Stimulated activated CD4-positive, alpha-beta T cell treated with anti-CD3 and anti-CD28 coated beads, Interleukin-12 subunit alpha, Interleukin-12 subunit beta, amount 100 ng/mL, for 48 hours (primary cell): ENCODE results near the gene MUSTN1.
A peak's percentile ranks its signal among the peaks of the same experiment; 100 is the strongest.

Experiments
- DNase-seq, 3 donors: peaks; one replicate each; pipeline ENCODE4 v3.0.0-alpha.2; 2020; ENCODE audit warnings: low read depth in 2 of 3, low spot score in 1 of 3

The MUSTN1 gene

DNA sequence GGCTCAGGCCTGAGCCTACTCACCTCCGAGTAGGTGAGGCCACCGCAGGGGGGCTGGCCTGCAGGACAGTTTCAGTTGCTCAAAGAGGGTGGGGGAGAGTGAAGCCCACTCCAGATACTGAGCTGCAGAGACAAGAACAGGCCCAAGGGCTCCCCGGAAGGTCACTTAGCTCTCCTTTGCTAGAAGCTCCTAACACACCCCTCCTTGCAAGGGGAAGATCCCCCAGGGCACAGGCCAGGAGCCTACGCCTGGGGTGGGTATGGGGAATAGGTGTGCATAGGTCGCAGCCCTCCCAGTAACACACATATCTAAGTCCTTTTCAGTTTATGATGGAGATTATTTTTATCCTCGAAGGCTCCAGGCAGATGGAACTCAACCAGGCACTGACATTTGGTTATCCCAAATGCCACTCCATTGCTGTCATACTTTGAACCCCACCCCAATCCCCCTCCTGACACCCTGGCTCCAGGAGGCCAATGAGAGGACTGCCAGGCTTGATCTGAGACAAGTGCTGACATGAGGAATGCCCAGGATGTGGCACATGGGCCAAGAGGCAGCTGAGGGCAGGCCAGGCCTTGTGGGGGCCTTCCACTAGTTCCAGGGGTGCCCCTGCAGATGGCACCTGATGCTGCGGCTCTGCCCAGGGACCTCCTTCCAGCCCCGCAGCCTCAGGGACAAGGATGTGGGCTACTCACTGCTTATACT lies 1.1 kb upstream of the MUSTN1 start:
- DNase-seq, result no peak

DNA sequence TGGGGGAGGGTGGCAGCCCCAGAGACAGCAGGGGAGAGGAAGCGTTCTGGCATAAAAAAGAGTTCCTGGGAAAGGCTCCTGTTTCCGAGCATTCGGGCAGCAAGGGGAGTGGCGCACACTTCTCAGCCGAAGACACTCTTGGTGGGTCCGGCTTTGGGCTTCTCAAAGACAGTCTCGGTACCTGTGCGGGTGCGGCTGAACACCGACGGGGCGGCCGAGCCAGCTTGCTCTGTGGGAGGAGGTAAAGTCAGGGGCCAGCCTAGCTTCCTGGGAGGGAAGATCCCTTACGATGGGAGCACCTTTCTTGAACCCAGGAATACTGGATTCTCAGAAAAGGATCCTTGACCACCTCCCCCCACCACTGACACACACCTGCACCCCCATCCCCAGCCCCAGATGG lies 1.6 kb downstream of the MUSTN1 start:
- no peak for DNase-seq

DNA sequence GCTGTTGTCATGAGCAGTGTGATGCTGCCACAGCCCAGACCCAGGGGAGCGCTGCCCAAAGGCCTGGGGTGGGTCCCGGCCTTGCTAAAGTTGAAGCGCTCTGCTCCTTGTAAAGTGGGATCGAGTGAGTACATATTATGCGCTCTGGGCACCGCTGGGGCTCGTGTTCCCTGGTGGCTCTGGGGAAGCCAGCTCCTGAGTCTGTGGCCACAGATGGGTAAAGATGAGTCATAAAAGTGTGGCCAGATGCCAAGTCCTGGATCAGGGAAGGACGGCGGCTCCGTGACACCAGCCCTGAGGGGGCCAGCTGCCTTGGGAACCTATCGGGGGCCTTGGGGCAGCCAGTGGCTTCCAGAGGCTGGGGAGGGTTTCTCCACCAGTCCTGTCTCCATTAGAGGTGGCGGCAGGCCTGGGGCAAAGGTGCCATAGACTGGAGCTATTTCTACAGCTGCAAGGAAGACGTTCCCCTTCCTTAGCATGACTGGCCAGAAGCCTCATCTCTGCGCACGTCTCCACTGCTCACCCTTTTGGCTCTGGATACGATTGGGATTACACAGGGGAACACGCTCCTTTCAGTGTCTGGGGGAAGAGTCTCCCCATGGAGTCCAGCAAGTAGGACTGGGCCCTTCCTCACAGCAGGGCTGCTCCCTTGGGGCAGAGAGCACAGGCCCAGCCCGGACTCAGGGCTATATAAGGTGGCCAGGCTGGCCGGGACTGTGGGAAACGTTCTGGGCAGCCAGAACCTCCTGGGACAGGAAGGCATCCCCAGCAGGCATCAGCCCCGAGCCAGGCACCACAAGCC lies 3.1 kb downstream of the MUSTN1 start:
- no peak for DNase-seq

DNA sequence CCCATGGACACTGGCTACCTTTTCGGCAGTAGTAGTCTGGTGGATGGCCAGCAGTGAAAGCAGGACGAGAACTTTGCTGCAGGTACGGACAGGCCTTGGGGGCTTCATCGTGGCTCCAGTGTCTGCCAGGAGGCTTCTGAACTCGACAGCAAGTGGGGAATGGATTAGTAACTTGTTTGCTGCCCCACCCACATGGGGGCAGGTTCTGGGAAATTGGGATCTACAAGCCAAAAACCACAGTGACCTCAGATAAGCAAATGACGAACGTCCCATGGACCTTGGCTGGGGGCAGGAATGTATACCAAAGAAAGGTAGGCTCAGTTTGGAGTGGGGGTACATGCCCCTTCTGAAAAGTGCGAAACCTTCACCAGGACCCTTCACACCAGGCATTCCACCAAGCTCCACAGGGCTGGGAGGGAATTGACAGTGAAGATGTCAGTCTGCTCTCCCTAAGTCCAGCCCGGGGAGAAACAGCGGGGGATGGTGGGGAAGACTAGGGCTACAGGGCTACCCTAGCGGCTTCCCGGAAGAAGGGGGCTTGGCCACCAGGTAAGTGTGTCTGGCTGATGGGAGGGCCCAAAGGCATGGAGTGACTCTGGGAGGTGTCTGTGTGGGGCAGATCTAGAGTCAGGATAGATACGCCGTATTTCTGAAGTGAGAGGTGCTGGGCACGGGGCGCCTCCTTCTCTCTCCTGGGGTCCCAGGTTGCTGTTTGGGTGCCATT lies 4.1 kb downstream of the MUSTN1 start, which contains the start of gene ITIH4:
Gene ITIH4, minus strand, starts transcription at position 138 of the 724 bp plus-strand sequence. Its CDS starts 30 bp downstream, at position 108.
- no peak for DNase-seq

DNA sequence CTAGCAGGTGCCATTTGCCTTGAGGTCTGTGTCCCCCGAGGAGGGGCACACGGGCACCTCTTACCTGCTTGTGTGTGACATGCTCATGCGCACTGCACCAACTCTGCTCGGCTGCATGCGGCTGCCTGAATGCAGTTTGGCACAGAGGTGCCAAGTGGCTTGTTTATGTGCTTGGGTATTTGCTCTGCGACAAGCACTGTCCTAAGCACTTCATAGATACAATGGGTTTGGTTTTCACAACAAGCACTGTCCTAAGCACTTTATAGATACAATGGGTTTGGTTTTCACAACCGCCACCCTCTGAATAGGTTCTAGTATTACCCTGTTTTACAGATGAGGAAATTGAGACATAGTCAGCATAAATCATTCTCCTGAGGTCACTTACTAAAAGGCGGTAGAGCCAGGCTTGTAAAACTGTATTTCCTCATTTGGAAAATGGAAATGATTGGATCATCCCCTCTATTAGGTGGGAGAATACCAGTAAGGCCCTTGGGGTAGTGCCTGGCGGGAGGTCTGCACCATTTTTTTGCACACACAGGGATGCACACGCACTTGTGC lies 4.8 kb downstream of the MUSTN1 start:
- DNase-seq, result no peak

DNA sequence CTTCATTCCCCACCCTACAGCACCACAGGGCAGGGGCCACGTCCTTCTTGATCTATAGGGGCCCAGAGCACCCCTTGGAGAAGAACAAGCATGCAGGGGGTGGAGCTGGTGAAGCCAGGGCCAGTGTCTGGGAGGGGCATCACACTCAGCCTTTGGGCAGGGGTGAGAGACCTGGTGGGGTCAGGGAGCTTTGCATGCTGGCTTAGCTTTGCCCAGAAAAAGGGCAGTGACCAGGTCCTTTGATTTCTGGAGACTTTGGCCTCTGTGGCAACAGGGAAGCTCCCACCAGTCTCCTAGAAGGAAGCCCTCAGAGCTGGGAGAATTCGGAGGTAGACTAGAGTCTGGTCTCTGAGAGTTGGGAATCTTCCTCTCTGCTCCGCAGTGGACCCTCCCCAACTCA lies 5.3 kb downstream of the MUSTN1 start:
- no peak for DNase-seq

DNA sequence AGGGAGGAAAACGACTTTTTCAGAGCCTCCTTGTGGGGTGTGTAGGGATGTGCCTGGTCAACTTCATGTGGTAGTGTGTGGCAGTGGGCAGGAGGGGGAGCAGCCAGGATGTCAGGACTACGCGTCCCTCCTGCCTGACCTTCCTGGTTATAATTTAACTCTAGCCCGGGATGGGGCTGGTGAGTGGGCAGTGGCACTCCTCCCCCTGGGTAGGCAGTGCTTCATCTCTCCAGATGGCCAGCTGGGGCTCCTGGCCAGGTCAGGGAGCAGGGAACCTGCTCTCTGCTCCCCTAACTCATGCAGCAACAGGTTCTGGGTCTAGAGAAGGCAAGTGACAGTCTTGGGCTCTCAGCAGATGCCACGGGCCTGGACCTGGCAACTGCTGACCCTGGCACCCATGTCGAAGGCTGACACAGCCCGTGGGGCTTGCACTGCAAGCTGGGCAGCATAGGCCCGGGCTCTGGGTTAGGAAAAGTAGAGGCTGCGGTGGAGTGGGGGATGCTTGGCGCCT lies 6.9 kb downstream of the MUSTN1 start:
- no peak for DNase-seq

DNA sequence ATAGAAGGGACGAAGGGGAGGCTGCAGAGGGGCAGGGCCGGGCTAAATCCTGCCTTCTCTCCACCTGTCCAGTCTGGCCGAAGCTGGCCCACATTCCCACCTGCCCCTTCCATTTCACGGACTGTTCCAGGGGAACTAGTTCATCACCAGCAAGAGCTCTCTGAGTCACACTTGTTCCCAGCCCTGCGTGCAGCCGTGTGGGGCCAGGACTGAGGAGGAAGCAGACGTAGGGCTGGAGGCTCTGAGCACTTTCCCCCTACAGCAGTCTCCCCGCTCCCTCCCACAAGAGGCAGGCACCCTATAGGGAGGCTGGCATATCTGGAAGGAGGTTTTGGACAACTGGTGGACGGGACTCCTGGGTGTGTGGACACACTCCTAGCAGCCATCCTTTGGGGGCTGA lies 7.4 kb downstream of the MUSTN1 start:
- no peak for DNase-seq

DNA sequence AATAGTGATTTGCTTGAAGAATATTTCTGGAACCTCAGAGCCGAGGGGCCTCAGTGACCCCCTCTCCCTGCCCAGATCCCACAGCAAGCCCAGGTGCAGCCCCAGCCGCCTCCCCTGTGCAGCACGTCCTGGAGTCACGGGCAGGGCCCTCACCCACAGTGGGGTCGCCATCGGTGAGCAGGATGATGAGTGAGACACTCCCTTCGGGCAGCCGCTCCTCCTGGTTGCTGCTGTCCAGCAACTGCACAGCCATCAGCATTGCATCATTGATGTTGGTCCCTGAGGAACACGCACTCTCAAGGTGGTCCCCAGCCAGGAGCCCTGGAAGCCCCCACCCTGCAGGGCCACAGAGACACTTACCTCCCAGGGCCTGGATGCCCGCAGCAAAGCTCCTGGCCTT lies 10.8 kb downstream of the MUSTN1 start:
- no peak for DNase-seq

DNA sequence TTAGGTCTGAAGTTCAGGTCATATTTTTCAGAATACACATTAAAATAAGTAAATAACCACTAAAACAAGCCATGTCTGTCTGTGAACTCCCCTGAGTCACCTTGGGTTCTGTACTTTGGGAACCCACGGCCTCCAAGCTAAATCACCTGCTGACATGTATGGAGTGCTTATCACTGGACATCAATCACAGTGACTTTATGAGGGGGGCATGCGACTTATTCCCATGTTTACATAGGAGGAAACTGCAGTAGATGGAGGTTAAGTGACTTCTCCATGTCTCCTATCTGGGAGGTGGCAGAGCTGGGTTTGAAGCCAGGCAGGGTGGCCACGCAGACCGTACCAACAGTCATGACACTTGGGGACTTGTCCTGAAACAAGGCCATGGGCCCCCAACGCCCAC lies 12.5 kb downstream of the MUSTN1 start:
- DNase-seq, result no peak

DNA sequence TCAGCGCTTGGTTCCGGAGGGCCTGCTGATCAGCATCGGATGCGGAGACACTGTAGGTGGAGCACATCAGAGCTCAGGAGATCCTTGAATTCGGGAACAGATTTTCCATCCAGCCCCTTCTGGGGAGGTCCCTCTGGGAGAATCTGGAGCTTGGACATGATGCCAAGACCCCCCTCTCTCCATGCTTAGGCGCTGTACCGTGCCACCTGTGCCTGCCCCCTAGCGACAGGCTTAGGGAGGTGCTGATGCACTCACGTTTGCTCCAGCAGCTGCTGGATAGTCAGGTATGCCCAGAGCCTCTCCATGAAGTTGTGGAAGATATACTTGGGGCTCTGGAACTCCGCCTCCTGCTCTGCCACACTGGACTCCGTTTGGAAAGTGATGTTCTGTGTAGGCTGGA lies 14.1 kb downstream of the MUSTN1 start:
- peak in 2 of 3 donors; percentile 12 to 17 for DNase-seq

DNA sequence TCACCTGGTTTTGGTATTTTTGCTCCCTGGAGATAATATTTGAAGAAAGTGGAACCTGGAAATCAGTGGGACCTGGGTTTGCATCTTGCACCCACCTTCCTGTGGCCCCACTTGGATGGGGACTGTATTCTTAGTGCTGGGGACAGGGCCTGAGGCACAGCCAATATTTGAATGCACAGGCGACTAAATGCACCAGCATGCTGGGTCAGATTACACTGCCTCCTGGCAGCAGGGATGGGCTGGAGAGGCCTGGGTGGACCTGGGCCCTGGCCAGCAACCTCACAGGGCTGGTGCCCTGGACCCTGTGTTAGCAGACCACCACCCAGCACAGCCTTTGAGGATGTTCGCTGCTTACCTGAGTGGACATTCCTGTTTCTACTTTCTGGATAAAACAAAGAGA lies 14.9 kb downstream of the MUSTN1 start:
- no peak for DNase-seq

DNA sequence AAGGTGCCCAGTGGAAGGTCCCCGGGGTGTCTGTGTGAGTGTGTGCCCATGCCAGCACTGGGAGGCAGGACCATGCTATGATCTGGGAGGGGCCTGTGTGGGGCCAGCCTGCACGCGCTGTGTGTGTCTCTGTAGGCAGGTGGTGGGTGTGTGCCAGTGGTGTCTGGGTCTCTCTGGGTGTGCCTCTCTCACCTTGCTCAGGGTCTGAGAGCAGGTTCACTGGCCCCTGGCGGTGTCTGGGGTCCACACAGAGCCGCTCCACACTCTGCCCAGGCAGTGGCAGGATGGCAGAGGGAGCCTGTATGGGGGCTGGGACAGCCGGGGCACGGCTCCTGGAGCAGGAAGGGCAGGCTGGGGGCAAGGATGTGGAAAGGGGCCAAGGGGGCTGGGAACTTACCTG lies 17.0 kb downstream of the MUSTN1 start:
- no peak for DNase-seq

DNA sequence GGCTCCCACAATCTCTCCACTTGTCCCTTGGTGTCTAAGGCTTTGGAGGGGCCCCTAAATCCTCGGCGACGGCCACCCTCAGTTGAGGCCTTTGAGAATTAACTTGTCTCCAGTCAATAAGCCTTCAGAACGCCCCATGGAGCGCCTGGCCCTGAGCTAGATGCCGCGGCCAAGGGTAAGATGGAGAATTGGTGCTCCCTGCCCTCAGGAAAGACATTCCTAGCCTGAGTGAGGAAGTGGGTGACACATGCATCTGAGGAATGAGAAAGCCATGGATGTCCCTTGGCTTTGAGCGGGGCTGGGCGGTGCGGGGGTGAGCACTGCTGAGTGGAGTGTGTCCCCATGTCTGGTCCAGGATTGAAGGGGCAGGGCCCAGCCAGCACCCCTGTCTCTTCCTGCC lies 17.6 kb downstream of the MUSTN1 start:
- no peak for DNase-seq

DNA sequence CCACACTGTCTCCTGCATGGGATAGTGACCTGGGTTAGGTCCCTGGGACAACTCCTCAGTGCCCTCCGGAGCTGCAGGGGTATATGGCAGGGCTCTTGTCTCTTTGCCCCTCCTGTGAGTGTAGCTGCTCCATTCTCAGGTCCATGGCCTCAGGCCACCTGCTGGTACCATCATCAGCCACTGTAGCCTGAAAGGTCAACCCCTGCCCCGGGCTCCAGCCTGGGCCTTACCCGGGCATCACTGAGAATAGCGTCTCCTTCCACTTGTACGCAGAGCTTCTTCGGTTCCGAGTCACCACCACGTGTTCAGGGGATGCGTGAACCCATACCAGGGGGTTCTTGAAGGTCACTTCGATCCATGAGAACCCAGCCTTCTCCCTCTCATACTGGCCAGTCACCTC lies 18.2 kb downstream of the MUSTN1 start:
- no peak for DNase-seq

DNA sequence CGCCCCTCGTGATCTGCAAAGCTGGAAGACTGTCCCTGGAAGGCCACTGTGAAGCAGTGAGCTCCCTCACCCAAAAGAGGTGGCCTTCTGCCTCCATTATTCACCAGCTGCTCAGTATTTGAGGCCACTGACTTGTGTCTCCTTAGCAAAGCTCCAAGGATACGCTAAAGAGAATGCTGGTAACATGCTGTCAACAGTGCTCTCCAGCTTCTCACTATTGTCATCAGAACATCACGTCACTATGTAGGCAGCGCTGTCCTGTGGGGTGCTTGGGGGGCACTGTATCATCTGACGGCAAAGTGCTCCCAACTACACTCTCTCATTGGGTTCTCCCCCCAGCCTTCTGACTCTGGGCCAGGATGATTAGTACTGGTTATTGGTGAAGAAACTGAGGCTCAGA lies 18.6 kb downstream of the MUSTN1 start:
- no peak for DNase-seq

DNA sequence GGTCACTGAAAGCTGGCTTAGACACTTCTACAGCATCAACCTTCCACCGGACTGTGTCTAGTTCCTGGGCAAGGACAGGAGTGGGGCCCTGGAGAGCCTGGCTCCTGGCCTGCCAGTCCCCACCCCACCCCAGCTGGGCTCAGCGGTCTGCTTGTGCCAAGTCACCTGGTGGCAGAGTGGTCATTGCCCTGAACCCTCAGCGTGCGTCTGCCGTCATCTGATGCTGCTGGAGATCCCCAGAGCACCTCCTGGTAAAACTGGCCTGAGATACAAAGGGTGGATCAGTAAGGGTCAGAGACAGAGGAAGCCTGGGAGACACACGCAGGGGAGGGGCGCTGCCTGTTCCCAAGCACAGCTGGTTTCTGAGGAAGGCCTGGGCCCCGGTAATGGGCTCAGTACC lies 21.0 kb downstream of the MUSTN1 start:
- no peak for DNase-seq

DNA sequence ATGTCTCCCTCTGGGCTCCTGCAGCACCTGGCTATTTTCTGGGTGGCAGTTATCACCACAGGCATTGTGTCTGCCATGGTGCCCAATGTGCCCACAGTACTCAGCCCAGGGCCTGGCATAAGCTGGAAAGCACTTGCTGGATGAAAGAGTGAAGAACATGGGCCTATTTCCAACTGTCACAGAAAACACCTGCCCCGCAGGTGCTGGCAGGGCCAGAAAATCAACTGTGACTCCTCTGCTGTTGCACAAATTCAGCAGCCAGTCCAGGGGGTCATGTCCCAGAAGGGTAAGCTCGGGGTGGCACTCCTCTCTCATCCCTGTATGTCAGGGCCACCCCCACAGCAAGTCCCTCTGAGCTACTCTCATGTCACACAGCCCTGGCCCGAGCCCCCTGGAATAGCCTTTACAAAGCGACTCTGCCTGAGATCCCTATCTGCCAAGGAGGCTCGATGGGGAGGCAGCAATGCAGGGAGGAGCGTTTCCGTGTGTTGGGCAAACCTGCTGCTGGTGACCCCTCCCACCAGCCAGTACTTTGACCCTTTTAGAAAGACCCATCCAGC lies 23.3 kb downstream of the MUSTN1 start:
- DNase-seq, result no peak

DNA sequence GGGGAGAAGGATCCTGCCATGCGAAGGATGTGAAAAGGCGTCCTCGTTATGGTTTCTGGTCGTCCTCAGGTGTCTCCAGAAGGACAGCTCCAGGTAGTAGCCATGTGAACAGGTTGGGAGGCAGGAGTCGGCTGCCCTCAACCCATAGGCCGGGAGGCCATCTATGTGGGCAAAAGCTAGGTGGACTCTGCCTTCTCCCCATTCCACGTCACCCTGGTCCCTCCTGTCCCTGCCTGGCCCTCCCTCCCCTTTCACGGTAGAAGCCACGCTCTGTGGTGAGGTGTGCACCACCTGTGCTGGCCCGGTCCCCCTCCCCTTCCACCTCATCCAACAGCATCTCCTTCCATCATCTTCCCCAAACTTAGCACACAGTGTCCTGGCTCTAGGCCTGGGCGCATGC lies 23.9 kb downstream of the MUSTN1 start:
- DNase-seq, result no peak

DNA sequence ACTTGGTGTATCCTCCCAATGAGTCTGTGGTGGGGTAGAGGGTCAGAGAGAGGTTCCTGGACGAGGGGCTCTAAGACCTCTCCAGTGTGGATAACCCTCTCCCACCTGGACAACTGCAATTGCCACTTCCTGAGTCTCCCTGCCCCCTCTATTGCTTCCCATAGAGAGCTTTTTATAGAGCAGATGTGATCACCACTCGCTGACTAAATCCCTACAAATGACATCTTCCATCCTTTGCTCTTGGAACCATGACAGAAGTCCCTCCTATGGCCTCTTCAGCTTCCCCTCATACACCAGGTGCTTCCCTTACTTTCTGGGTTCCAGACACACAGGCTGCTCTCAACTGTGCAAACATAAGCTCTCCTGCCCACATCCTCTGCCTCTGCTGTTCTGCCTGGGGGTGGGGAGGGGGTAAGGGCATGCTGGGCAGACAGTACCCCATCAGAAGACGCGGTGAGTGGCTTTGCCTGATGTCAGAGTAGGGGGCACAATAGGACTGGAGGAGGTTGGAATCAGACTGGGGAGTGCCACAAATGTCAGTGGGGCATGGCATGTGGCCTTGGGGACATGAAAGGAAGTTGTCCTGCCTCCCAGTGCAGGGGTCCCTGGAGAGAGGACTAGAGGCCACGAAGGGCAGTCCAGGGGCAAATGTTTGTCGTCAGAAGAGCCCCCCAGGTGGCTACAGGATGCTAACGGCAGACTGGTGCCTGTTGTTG lies 25.0 kb downstream of the MUSTN1 start:
- DNase-seq, result no peak

DNA sequence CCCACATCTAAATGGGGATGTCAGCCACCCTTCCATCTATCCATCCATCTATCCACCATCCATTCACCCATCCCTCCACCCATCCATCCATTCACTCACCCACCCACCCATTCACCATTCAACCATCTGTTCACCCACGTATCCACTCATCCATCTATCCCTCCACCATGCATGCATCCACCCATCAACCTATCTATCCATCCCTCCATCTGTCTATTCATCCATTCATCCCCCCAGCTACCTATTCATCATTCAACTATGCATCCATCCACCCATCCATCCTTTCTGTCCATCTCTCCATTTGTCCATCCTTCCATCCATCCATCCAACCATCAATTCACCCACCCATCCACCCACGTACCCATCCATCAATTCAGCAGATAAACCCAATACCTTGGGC lies 25.7 kb downstream of the MUSTN1 start:
- no peak for DNase-seq
